ENCODE results near the gene OR2V2. TPM values are rescaled to one million over a fixed set of nuclear protein-coding genes. Genes with fewer than 3 reads are reported as not detected.

Gene OR2V2
- polyA plus RNA-seq, 1 donor from 2014 or later = not detected

- Histone ChIP-seq H3K27ac (ENCODE audit: low read length) (no peak overlapping the region), H2AFZ (ENCODE audit: low read depth, low read length) (no peak overlapping the region), H3K4me3 (ENCODE audit: low read length) (no peak overlapping the region), H4K20me1 (ENCODE audit: insufficient read depth) (no peaks in the 10 kb centered on the region), H3K27me3 (ENCODE audit: insufficient read depth, low read depth, low read length) (peaks cover 45% of the 10 kb centered on the region), H3K36me3 (ENCODE audit: insufficient read depth, low read length) (no peaks in the 10 kb centered on the region), H3K79me2 (replicated peaks; ENCODE audit: insufficient read depth, low read length) (no peaks in the 10 kb centered on the region), H3K4me2 (ENCODE audit: low read length) (no peak overlapping the region), H3K9me2 (ENCODE audit: insufficient read depth, low read length) (no peaks in the 10 kb centered on the region), H3F3A (ENCODE audit: insufficient read depth, low read length, poor library complexity, severe bottlenecking) (no peaks in the 10 kb centered on the region), H3K9ac (ENCODE audit: low read length) (no peak overlapping the region), H3K9me3 (ENCODE audit: low read length) (no peaks in the 10 kb centered on the region)
- TF ChIP-seq RAD21 (conservative IDR thresholded peaks at IDR 0.05) (no peak), CTCF (IDR thresholded peaks at IDR 0.05; ENCODE audit: poor library complexity, severe bottlenecking) (no peak), MXI1 (conservative IDR thresholded peaks at IDR 0.05; ENCODE audit: poor library complexity, severe bottlenecking) (no peak), EZH2 (IDR thresholded peaks at IDR 0.05; ENCODE audit: borderline replicate concordance, insufficient read depth, low read length, poor library complexity, severe bottlenecking) (no peak)
These were observed 52.7 kb downstream of the OR2V2 start for GRCh38 chr5:181199881-181200638.

- Histone ChIP-seq H3K9me2 (ENCODE audit: insufficient read depth, low read length) (no peaks in the 10 kb centered on the region), H3K9ac (ENCODE audit: low read length) (no peak overlapping the region), H4K20me1 (ENCODE audit: insufficient read depth) (no peaks in the 10 kb centered on the region), H3K9me3 (ENCODE audit: low read length) (no peaks in the 10 kb centered on the region), H3K27ac (ENCODE audit: low read length) (no peak overlapping the region), H3K4me3 (ENCODE audit: low read length) (no peak overlapping the region), H3F3A (ENCODE audit: insufficient read depth, low read length, poor library complexity, severe bottlenecking) (no peaks in the 10 kb centered on the region), H2AFZ (ENCODE audit: low read depth, low read length) (no peak overlapping the region), H3K4me2 (ENCODE audit: low read length) (no peak overlapping the region), H3K79me2 (replicated peaks; ENCODE audit: insufficient read depth, low read length) (no peaks in the 10 kb centered on the region), H3K27me3 (ENCODE audit: insufficient read depth, low read depth, low read length) (peaks cover 53% of the 10 kb centered on the region), H3K36me3 (ENCODE audit: insufficient read depth, low read length) (no peaks in the 10 kb centered on the region)
- TF ChIP-seq EP300 (conservative IDR thresholded peaks at IDR 0.05; ENCODE audit: poor library complexity, severe bottlenecking) (no peak), REST (IDR thresholded peaks at IDR 0.05; ENCODE audit: borderline replicate concordance) (no peak), EZH2 (IDR thresholded peaks at IDR 0.05; ENCODE audit: borderline replicate concordance, insufficient read depth, low read length, poor library complexity, severe bottlenecking) (no peak), POLR2AphosphoS5 (IDR thresholded peaks at IDR 0.05) (no peak), SMC3 (conservative IDR thresholded peaks at IDR 0.05; ENCODE audit: poor library complexity) (no peak), MXI1 (conservative IDR thresholded peaks at IDR 0.05; ENCODE audit: poor library complexity, severe bottlenecking) (no peak), CTCF (IDR thresholded peaks at IDR 0.05; ENCODE audit: poor library complexity, severe bottlenecking) (no peak), TAF1 (IDR thresholded peaks at IDR 0.05; ENCODE audit: low read depth) (no peak), RAD21 (conservative IDR thresholded peaks at IDR 0.05) (no peak)
These were observed 53.4 kb downstream of the OR2V2 start for GRCh38 chr5:181200816-181201215.
